HG03280 (cell line): ENCODE results near the gene CYP2E1.
"Not testable (repeated sequence)": the region's sequence is repeated elsewhere in the genome, so short reads cannot be mapped to it uniquely, and the experiment has no call there.

Experiments used
- ATAC-seq: cut with Tn5 transposase; IDR thresholded peaks from one replicate; pipeline ENCODE4 v1.9.1; 2021; ENCODE audit warnings: mild to moderate bottlenecking, moderate library complexity; ENCODE audit not compliant: unreplicated experiment

The CYP2E1 gene

GRCh38 chr10:133526957-133527588 is at the start of gene CYP2E1:
CYP2E1 (plus strand) TSS chr10:133527363; CDS start chr10:133527396, 33 bp downstream.
- ATAC-seq: no peak

- no peak for ATAC-seq
Measured at GRCh38 chr10:133481086-133481643, 46.0 kb upstream of the CYP2E1 start.

- no peak for ATAC-seq
Measured at GRCh38 chr10:133481657-133482056, 45.5 kb upstream of the CYP2E1 start.

- no peak for ATAC-seq
Measured at GRCh38 chr10:133484818-133485217, 42.3 kb upstream of the CYP2E1 start.

DNA sequence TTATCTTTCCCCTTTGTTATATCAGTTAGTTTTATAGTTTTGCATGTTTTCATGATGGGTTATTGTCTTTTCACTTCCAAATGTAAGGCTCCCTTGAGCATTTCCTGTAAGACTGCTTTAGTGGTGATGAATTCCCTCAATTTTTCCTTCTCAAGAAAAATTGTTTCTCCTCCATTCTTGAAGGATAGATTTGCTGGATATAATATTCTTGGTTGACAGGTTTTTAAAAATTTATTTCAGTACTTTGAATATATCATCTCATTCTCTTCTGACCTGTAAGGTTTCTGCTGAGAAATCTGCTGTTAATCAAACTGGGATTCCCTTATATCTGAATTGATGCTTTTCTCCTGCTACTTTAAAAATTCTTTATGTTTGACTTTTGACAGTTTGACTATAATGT is 40.1 kb upstream of the CYP2E1 start:
- ATAC-seq: no peak

- no peak for ATAC-seq
Measured at GRCh38 chr10:133488354-133488753, 38.8 kb upstream of the CYP2E1 start.

- no peak for ATAC-seq
Measured at GRCh38 chr10:133489816-133490588, 37.2 kb upstream of the CYP2E1 start.

GRCh38 chr10:133493562-133493961 is 33.6 kb upstream of the CYP2E1 start:
- not testable (repeated sequence) for ATAC-seq

DNA sequence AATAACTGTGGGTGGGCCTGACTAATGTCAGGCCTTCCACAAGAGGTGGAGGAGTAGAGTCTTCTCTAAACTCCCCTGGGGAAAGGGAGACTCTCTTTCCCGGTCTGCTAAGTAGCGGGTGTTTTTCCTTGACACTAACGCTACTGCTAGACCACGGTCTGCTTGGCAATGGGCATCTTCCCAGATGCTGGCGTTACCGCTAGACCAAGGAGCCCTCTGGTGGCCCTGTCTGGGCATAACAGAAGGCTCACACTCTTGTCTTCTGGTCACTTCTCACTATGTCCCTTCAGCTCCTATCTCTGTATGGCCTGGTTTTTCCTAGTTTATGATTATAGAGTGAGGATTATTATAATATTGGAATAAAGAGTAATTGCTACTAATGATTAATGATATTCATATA is 29.8 kb upstream of the CYP2E1 start:
- not testable (repeated sequence) for ATAC-seq

- ATAC-seq: not testable (repeated sequence)
Measured at GRCh38 chr10:133499176-133499575, 28.0 kb upstream of the CYP2E1 start.

DNA sequence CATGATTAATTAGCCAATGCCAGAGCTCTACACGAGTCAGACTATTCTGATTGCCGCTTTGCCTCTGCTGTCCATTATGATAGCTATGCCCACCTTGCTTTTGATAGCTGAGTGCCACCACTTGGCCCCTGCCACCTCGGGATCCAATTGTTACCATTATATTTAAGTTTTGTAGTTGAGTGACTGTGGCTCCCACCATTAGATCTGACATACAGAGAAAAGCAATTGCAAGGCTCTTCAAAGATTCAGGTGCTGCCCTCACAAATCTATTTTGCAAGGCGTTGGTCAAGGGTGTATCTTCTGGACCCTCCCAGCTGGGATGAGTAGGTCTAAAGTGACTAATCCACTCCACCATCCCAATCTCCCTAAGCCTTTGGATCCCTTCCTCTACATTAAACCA is 26.3 kb upstream of the CYP2E1 start:
- not testable (repeated sequence) for ATAC-seq

DNA sequence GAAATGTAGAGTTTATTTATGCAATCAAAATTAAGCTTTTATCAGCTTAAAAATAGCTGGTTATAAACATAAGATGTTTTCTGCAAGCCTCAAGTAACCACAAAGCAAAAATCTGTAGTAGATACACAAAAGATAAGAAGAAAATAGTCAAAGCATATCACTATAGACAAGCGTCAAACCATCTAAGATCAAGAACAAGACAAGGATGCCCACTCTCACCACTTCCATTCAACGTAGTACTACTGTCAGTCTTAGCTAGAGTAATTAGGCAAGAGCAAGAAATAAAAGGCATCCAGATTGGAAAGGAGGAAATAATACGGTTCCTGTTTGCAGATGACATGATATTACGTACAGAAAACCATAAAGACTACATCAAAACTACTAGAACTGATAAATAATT is 17.5 kb upstream of the CYP2E1 start:
- no peak for ATAC-seq

DNA sequence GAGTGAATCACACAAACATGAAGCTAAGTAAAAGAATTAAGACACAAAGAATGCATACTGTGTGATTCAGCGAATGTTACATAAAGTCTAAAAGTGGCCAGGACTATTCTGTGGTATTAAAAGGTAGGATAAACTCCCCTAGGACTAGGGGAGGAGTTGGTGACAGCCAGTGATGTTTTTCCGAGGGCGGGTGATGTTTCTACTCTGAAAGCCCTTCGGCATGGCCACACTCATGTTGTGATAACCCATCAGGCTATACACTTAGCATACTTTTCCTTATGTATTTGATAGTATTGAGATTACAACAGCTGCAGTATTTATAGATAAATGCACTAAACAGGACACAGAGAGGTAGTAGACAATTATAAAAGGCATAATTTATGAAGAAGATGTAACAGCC is 15.8 kb upstream of the CYP2E1 start:
- no peak for ATAC-seq

GRCh38 chr10:133511907-133512528 is 15.1 kb upstream of the CYP2E1 start:
- ATAC-seq: no peak

DNA sequence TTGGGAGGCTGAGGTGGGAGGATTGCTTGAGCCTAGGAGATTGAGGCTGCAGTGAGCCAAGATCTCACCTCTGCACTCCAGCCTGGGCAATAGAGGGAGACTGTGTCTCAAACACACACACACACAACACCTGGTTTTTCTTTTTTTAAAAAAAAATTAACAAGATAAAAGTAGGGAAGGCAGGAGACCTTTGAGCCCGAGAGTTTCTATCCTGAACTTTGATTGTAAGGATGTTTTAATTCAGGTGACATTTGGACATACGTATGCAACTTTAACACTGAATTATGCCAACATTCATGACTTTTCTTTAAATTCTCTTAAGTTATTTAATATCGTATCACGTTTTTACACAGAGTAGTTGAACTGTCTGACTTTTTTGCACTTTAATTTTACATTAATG is 11.7 kb upstream of the CYP2E1 start:
- ATAC-seq: no peak

DNA sequence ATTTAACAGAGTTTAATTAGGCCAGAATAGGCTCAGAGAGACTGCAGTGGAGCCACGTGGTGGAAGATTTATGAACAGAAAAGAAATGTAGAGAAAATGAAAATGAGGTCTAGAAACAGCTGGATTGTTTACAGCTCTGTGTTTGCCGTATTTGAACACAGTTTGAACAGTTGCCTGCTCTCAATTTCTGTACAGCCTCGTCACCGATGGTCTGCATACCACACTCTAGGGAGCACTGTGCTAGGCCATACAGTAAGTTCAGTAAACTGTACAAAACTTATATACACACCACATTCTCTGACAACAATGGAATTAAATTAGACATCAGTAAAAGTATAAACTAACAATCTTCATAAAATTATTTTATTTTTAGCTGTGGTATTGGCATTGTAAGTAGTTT is 11.1 kb upstream of the CYP2E1 start:
- no peak for ATAC-seq

GRCh38 chr10:133518517-133518916 is 8.6 kb upstream of the CYP2E1 start:
- ATAC-seq: not testable (repeated sequence)

GRCh38 chr10:133520193-133520738 is 6.9 kb upstream of the CYP2E1 start:
- ATAC-seq: peak; percentile 95

GRCh38 chr10:133523631-133524203 is 3.4 kb upstream of the CYP2E1 start:
- no peak for ATAC-seq

GRCh38 chr10:133525444-133525843 is 1.7 kb upstream of the CYP2E1 start:
- ATAC-seq: no peak

DNA sequence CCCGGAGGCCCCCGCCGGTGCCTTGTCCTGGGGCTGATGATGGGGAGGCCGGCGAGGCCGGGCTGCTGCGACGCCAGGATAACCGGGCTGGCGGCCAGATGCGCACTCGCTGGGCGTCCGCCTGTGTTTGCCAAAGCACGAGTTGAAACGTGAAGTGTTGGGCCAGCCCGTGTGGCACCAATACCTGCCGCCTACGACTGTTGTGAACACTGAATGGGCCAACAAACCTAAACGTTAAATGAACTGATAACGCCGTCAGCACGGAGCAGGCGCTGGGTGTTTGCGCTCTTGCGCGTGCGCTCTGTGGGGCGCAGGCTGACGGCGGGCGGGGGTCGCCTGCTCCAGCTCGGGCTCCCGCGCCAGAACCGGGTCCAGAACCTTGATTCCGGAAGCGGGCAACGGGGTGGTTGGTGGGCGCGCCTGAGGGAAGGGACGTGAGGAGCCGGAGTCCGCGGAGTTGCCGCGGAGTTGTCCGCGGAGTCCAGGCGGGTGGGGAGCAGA is 658 bp downstream of the CYP2E1 start:
- ATAC-seq: no peak
